ENCODE measurements around the gene THBS3. TPM values are rescaled to one million over a fixed set of nuclear protein-coding genes. Genes with fewer than 3 reads are reported as not detected.

Gene THBS3
- total RNA-seq, 1 experiment from 2014 or later = 35.9 TPM

DNA sequence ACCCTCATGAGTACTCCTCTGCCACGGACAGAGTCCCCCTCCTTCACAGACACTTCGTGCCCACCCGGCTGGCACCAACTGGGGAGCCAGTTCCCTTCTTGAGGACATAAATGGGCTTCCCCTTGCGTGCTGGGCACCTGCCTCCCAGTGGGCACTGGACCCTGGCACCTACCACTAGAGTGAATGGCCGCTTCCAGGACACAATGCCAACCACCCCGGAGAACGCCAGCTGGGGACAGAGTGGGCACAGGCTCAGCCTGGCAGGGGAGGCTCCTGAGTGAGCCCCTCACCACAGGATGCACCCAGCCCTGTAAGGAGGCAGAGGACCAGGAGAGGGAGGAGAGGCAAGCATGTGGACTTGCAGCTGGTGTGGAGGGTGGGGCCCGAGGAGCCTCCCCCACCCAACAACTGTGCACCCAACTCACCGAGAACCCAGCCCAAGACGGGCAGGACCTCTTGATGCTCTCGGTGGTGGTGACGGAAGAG lies 46.6 kb upstream of the THBS3 start:
- in situ Hi-C loops (cut with HindIII; ENCODE audit: low pct_unique_long_range_greater_than_20kb, low sequenced_read_pairs) (no loop called here), intact Hi-C loops (cut with micrococcal nuclease; ENCODE audit: unreplicated experiment) (no loop called here)

DNA sequence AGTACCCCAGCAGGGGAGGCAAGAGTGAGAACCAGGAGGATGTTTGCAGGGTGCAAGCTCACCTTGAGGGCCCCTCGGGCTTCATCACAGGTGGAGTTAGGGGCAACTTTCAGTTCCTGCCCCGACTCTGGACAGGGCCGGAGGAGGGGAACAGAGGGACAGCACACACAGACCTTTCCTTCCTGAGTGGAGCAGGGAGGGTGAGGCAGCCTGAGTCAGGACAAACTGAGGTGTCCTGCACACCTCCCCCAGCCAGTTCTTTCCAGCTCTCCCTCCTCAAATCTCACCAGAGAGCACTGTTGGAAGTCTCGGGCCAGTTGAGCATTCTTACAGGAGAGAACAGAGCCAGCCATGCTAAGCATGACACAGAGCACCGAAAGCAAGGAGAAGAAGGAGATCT lies 46.1 kb upstream of the THBS3 start:
- in situ Hi-C loops (cut with HindIII; ENCODE audit: low pct_unique_long_range_greater_than_20kb, low sequenced_read_pairs) = no loop called here
- Histone ChIP-seq H3K4me1 (ENCODE audit: control insufficient read depth, insufficient read depth, low read length) (peaks cover 8% of the 10 kb centered on the region), H3K4me3 (ENCODE audit: low read depth in 2 of 2, low read length in 2 of 2) (peak overlapping the region; percentile 72 to 77), H3K27ac (ENCODE audit: low read length) (peak overlapping the region; percentile 87), H3K27me3 (ENCODE audit: control insufficient read depth, insufficient read depth, low read length) (no peaks in the 10 kb centered on the region), H3K9me3 (ENCODE audit: control insufficient read depth, insufficient read depth, low read depth, low read length) (no peaks in the 10 kb centered on the region), H3K36me3 (ENCODE audit: control insufficient read depth, insufficient read depth, low read length) (peaks cover 5% of the 10 kb centered on the region)
- intact Hi-C loops (cut with micrococcal nuclease; ENCODE audit: unreplicated experiment) = no loop called here
- TF ChIP-seq POLR2AphosphoS5 (IDR thresholded peaks at IDR 0.05; ENCODE audit: low read depth, low read length) (no peak), SIN3A (IDR thresholded peaks at IDR 0.05; ENCODE audit: borderline replicate concordance, insufficient read depth, low read depth, low read length) (no peak), TCF7L2 (IDR thresholded peaks at IDR 0.05; ENCODE audit: low read depth, low read length) (no peak)
- TF ChIP-seq, protein P1, sequence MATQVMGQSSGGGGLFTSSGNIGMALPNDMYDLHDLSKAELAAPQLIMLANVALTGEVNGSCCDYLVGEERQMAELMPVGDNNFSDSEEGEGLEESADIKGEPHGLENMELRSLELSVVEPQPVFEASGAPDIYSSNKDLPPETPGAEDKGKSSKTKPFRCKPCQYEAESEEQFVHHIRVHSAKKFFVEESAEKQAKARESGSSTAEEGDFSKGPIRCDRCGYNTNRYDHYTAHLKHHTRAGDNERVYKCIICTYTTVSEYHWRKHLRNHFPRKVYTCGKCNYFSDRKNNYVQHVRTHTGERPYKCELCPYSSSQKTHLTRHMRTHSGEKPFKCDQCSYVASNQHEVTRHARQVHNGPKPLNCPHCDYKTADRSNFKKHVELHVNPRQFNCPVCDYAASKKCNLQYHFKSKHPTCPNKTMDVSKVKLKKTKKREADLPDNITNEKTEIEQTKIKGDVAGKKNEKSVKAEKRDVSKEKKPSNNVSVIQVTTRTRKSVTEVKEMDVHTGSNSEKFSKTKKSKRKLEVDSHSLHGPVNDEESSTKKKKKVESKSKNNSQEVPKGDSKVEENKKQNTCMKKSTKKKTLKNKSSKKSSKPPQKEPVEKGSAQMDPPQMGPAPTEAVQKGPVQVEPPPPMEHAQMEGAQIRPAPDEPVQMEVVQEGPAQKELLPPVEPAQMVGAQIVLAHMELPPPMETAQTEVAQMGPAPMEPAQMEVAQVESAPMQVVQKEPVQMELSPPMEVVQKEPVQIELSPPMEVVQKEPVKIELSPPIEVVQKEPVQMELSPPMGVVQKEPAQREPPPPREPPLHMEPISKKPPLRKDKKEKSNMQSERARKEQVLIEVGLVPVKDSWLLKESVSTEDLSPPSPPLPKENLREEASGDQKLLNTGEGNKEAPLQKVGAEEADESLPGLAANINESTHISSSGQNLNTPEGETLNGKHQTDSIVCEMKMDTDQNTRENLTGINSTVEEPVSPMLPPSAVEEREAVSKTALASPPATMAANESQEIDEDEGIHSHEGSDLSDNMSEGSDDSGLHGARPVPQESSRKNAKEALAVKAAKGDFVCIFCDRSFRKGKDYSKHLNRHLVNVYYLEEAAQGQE (IDR thresholded peaks at IDR 0.05; ENCODE audit: insufficient read depth in 1 of 2, low read depth in 2 of 2, low read length in 1 of 2) = no peak
- TF ChIP-seq, protein P2, sequence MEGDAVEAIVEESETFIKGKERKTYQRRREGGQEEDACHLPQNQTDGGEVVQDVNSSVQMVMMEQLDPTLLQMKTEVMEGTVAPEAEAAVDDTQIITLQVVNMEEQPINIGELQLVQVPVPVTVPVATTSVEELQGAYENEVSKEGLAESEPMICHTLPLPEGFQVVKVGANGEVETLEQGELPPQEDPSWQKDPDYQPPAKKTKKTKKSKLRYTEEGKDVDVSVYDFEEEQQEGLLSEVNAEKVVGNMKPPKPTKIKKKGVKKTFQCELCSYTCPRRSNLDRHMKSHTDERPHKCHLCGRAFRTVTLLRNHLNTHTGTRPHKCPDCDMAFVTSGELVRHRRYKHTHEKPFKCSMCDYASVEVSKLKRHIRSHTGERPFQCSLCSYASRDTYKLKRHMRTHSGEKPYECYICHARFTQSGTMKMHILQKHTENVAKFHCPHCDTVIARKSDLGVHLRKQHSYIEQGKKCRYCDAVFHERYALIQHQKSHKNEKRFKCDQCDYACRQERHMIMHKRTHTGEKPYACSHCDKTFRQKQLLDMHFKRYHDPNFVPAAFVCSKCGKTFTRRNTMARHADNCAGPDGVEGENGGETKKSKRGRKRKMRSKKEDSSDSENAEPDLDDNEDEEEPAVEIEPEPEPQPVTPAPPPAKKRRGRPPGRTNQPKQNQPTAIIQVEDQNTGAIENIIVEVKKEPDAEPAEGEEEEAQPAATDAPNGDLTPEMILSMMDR (IDR thresholded peaks at IDR 0.05) = no peak
- no peak for DNase-seq (ENCODE audit: low read depth, low spot score)
- ChIA-PET CTCF (interaction anchor here (1.1 kb wide), 1 partner anchor 9 kb away, joined by 3 read pairs; no protein-coding TSS in a partner anchor), POLR2A (interaction anchor here (0.5 kb wide), 1 partner anchor 27 kb away, joined by 5 read pairs; no protein-coding TSS in a partner anchor)
- no TSS peak for BruUV-seq (replicated peaks)
- ATAC-seq = no peak

More for the DNA sequence above, 46.6 kb upstream of the THBS3 start:
- peaks cover 8% of the 10 kb centered on the region for H3K4me1 ChIP-seq (ENCODE audit: control insufficient read depth, insufficient read depth, low read length)
- no peaks in the 10 kb centered on the region for H3K27me3 ChIP-seq (ENCODE audit: control insufficient read depth, insufficient read depth, low read length)
- DNase-seq (ENCODE audit: low read depth, low spot score) (no peak), ATAC-seq (no peak; the same call in 1 of the 2 replicates)
- peaks cover 5% of the 10 kb centered on the region for H3K36me3 ChIP-seq (ENCODE audit: control insufficient read depth, insufficient read depth, low read length)
- no peaks in the 10 kb centered on the region for H3K9me3 ChIP-seq (ENCODE audit: control insufficient read depth, insufficient read depth, low read depth, low read length)
- H3K27ac ChIP-seq (ENCODE audit: low read length) = peak overlapping the region; percentile 87
- ChIA-PET POLR2A (no interaction called here), CTCF (no interaction called here)
- BruUV-seq (replicated peaks) = no TSS peak
- H3K4me3 ChIP-seq (ENCODE audit: low read depth in 2 of 2, low read length in 2 of 2) = peak overlapping the region; percentile 72 to 77
- no peak for TF ChIP-seq POLR2AphosphoS5 (IDR thresholded peaks at IDR 0.05; ENCODE audit: low read depth, low read length)
- no peak for TF ChIP-seq TCF7L2 (IDR thresholded peaks at IDR 0.05; ENCODE audit: low read depth, low read length)
- TF ChIP-seq, protein P1 (IDR thresholded peaks at IDR 0.05; ENCODE audit: insufficient read depth in 1 of 2, low read depth in 2 of 2, low read length in 1 of 2) = no peak
- TF ChIP-seq, protein P2 (IDR thresholded peaks at IDR 0.05) = no peak
- TF ChIP-seq SIN3A (IDR thresholded peaks at IDR 0.05; ENCODE audit: borderline replicate concordance, insufficient read depth, low read depth, low read length) = no peak
